Coronary artery (tissue), 2 donors: ENCODE data around the gene PPP1R26.
"Not testable (repeated sequence)": the region's sequence is repeated elsewhere in the genome, so short reads cannot be mapped to it uniquely, and the experiment has no call there.

Source experiments
- DNase-seq: peaks from one replicate; pipeline ENCODE4 v3.0.0-alpha.2; 2017; ENCODE audit warnings: low spot score
- H3K27ac ChIP-seq, 2 donors: fragments of 200-600 bp; sonication (generic); one replicate each; pipeline ENCODE4 v1.5.1; 2016 to 2019
- H3K4me3 ChIP-seq: fragments of 200-600 bp; sonication (generic); 2 replicates; pipeline ENCODE4 v1.5.1; 2016; ENCODE audit warnings: mild to moderate bottlenecking, moderate library complexity
- CTCF ChIP-seq: fragments of 200-600 bp; sonication (generic); IDR thresholded peaks from one replicate; pipeline ENCODE4 v1.5.1; 2019; ENCODE audit warnings: antibody characterized with exemption

Gene PPP1R26

GRCh38 chr9:135509458-135509857 is 29.9 kb downstream of the PPP1R26 start:
- no peak for TF ChIP-seq CTCF
- H3K4me3 ChIP-seq: no peak overlapping the region
- H3K27ac ChIP-seq: no peak overlapping the region
- no peak for DNase-seq

- peak; percentile 19 for DNase-seq
- no peak for TF ChIP-seq CTCF
- Histone ChIP-seq H3K4me3 (no peak overlapping the region), H3K27ac (no peak overlapping the region)
These were observed 32.6 kb downstream of the PPP1R26 start for GRCh38 chr9:135512241-135512603.

- DNase-seq: peak; percentile 50
- Histone ChIP-seq H3K27ac (no peak overlapping the region), H3K4me3 (no peak overlapping the region)
- no peak for TF ChIP-seq CTCF
These were observed 33.3 kb downstream of the PPP1R26 start for GRCh38 chr9:135512904-135513303.

- peak; percentile 56 for DNase-seq
- H3K4me3 ChIP-seq: no peak overlapping the region
- no peak overlapping the region for H3K27ac ChIP-seq
- TF ChIP-seq CTCF: no peak
These were observed 33.8 kb downstream of the PPP1R26 start for GRCh38 chr9:135513351-135513846.

GRCh38 chr9:135513906-135514305 is 34.3 kb downstream of the PPP1R26 start:
- not testable (repeated sequence) for H3K27ac ChIP-seq, DNase-seq, H3K4me3 ChIP-seq

GRCh38 chr9:135514342-135515082 is 34.9 kb downstream of the PPP1R26 start:
- TF ChIP-seq CTCF: no peak
- H3K4me3 ChIP-seq: no peak overlapping the region
- H3K27ac ChIP-seq: no peak overlapping the region
- peak; percentile 62 for DNase-seq

- TF ChIP-seq CTCF: no peak
- peak; percentile 68 for DNase-seq
These were observed 35.7 kb downstream of the PPP1R26 start for GRCh38 chr9:135515083-135515951.

More at GRCh38 chr9:135515083-135515951, 35.7 kb downstream of the PPP1R26 start:
- Histone ChIP-seq H3K27ac (no peak overlapping the region), H3K4me3 (no peak overlapping the region)
